WTC11 (cell line): Measurements from ENCODE around the gene PLPPR4. TPM values are rescaled to one million over a fixed set of nuclear protein-coding genes. Genes with fewer than 3 reads are reported as not detected.

ENCODE experiments used
- ATAC-seq: fragments of 200-7000 bp; cut with Tn5 transposase; 2 replicates; pipeline ENCODE4 v1.10.0; 2021; ENCODE audit warnings: mild to moderate bottlenecking, moderate library complexity
- CTCF ChIA-PET: fragments of 300-600 bp; sonication (Branson Sonifier 250); formaldehyde crosslinking; loops from one replicate; lab custom pipeline; 2021; ENCODE audit warnings: antibody characterized with exemption; lab: Charles Lee
- POLR2A ChIA-PET: fragments of 350-600 bp; sonication (Branson Sonifier 250); formaldehyde crosslinking; loops from one replicate; lab custom pipeline; 2021; ENCODE audit warnings: antibody characterized with exemption; lab: Charles Lee
- DNase-seq: peaks from one replicate; pipeline ENCODE4 v3.0.0; 2021; ENCODE audit warnings: low spot score
- H3K27ac Mint-ChIP-seq: 2 replicates; pipeline ENCODE4 v1.8.0; 2021; ENCODE audit warnings: mixed read lengths
- H3K27me3 Mint-ChIP-seq: 2 replicates; pipeline ENCODE4 v1.8.0; 2021; ENCODE audit warnings: low read depth, mild to moderate bottlenecking, moderate library complexity, mixed read lengths
- H3K36me3 Mint-ChIP-seq: 2 replicates; pipeline ENCODE4 v1.8.0; 2021; ENCODE audit warnings: mixed read lengths
- H3K4me1 Mint-ChIP-seq: 2 replicates; pipeline ENCODE4 v1.8.0; 2022; ENCODE audit warnings: mixed read lengths
- H3K4me3 Mint-ChIP-seq: 2 replicates; pipeline ENCODE4 v1.8.0; 2021; ENCODE audit warnings: mild to moderate bottlenecking, moderate library complexity, mixed read lengths
- H3K9me3 Mint-ChIP-seq: 2 replicates; pipeline ENCODE4 v1.8.0; 2021; ENCODE audit warnings: mixed read lengths
- ARID4B ChIP-seq: sonication (generic); formaldehyde crosslinking; IDR thresholded peaks from 2 replicates; pipeline ENCODE4 v1.8.0; 2023; ENCODE audit warnings: missing genetic modification reagents, mild to moderate bottlenecking, borderline replicate concordance
- ERG ChIP-seq: fragments of 250-450 bp; sonication (Bioruptor Pico); IDR thresholded peaks from 2 replicates; pipeline ENCODE4 v1.8.0; 2021; ENCODE audit warnings: mild to moderate bottlenecking
- FOXP1 ChIP-seq: sonication (generic); formaldehyde crosslinking; IDR thresholded peaks from 2 replicates; pipeline ENCODE4 v1.8.0; 2022; ENCODE audit warnings: missing genetic modification reagents, mild to moderate bottlenecking, moderate library complexity, borderline replicate concordance
- GABPB1 ChIP-seq: sonication (generic); formaldehyde crosslinking; IDR thresholded peaks from 2 replicates; pipeline ENCODE4 v1.8.1; 2023; ENCODE audit warnings: mild to moderate bottlenecking, missing genetic modification reagents
- GRHL2 ChIP-seq: fragments of 250-450 bp; sonication (Bioruptor Pico); IDR thresholded peaks from 2 replicates; pipeline ENCODE4 v1.8.0; 2022; ENCODE audit warnings: mild to moderate bottlenecking, moderate library complexity; ENCODE audit not compliant: insufficient replicate concordance, severe bottlenecking
- JAZF1 ChIP-seq: fragments of 250-450 bp; sonication (Bioruptor Pico); IDR thresholded peaks from 2 replicates; pipeline ENCODE4 v1.9.0; 2021; ENCODE audit warnings: moderate library complexity, mild to moderate bottlenecking, inconsistent platforms
- MLX ChIP-seq: sonication (generic); formaldehyde crosslinking; IDR thresholded peaks from 2 replicates; pipeline ENCODE4 v1.8.1; 2023; ENCODE audit warnings: mild to moderate bottlenecking, missing genetic modification reagents, moderate library complexity
- MYBL2 ChIP-seq: sonication (generic); formaldehyde crosslinking; IDR thresholded peaks from 2 replicates; pipeline ENCODE4 v1.8.1; 2023; ENCODE audit warnings: mild to moderate bottlenecking, moderate library complexity, missing genetic modification reagents
- TEAD4 ChIP-seq: sonication (generic); formaldehyde crosslinking; IDR thresholded peaks from 2 replicates; pipeline ENCODE4 v1.8.0; 2022; ENCODE audit warnings: mild to moderate bottlenecking, missing genetic modification reagents
- TP53 ChIP-seq: sonication (generic); formaldehyde crosslinking; IDR thresholded peaks from 2 replicates; pipeline ENCODE4 v1.8.1; 2023; ENCODE audit warnings: mild to moderate bottlenecking, missing genetic modification reagents
- ZNF219 ChIP-seq: sonication (generic); formaldehyde crosslinking; IDR thresholded peaks from 2 replicates; pipeline ENCODE4 v1.8.0; 2023; ENCODE audit warnings: missing genetic modification reagents, mild to moderate bottlenecking, borderline replicate concordance
- ZNF425 ChIP-seq: fragments of 250-450 bp; sonication (Bioruptor Pico); conservative IDR thresholded peaks from 2 replicates; pipeline ENCODE4 v1.9.0; 2021; ENCODE audit warnings: mild to moderate bottlenecking
- total RNA-seq: library from RNA; stranded (reverse); gene quantifications from 3 replicates; pipeline ENCODE4 v1.2.3, GENCODE V29; 2021
- TF ChIP-seq, protein P1 (sequence below): sonication (generic); formaldehyde crosslinking; IDR thresholded peaks from 2 replicates; pipeline ENCODE4 v1.8.1; 2023; ENCODE audit warnings: mild to moderate bottlenecking, missing genetic modification reagents, borderline replicate concordance
- TF ChIP-seq, protein P2 (sequence below): sonication (generic); formaldehyde crosslinking; IDR thresholded peaks from 2 replicates; pipeline ENCODE4 v1.8.0; 2023; ENCODE audit warnings: missing genetic modification reagents
- TF ChIP-seq, protein P3 (sequence below): sonication (generic); formaldehyde crosslinking; IDR thresholded peaks from 2 replicates; pipeline ENCODE4 v1.8.0; 2022; ENCODE audit warnings: mild to moderate bottlenecking, missing genetic modification reagents
- TF ChIP-seq, protein P4 (sequence below): sonication (generic); formaldehyde crosslinking; IDR thresholded peaks from 2 replicates; pipeline ENCODE4 v1.8.1; 2023; ENCODE audit warnings: mild to moderate bottlenecking, missing genetic modification reagents
- TF ChIP-seq, protein P5 (sequence below): sonication (generic); formaldehyde crosslinking; IDR thresholded peaks from 2 replicates; pipeline ENCODE4 v1.8.1; 2023; ENCODE audit warnings: mild to moderate bottlenecking, missing genetic modification reagents, moderate library complexity

Gene PLPPR4
- total RNA-seq, 1 experiment from 2014 or later, result 1.3 TPM

DNA sequence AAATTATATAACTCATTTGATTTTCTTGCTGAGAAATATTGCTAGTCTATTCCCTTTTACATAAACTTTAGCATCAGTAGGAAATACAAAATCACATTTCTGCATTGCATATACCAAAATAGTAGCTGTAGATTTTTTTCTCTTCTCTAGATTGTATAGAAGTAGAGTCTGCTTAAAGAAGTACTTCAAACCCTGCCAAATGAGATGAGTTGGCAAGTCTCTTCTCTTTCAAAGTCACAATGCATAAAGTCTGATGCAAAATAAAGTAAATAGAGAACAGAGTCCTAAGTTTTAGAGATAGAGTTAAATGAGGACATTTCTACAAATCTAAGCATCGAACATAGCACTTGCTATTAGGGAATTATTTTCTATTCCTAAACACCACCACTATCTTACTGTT, 6.4 kb downstream of the PLPPR4 start (continued):
- TF ChIP-seq, protein P1, sequence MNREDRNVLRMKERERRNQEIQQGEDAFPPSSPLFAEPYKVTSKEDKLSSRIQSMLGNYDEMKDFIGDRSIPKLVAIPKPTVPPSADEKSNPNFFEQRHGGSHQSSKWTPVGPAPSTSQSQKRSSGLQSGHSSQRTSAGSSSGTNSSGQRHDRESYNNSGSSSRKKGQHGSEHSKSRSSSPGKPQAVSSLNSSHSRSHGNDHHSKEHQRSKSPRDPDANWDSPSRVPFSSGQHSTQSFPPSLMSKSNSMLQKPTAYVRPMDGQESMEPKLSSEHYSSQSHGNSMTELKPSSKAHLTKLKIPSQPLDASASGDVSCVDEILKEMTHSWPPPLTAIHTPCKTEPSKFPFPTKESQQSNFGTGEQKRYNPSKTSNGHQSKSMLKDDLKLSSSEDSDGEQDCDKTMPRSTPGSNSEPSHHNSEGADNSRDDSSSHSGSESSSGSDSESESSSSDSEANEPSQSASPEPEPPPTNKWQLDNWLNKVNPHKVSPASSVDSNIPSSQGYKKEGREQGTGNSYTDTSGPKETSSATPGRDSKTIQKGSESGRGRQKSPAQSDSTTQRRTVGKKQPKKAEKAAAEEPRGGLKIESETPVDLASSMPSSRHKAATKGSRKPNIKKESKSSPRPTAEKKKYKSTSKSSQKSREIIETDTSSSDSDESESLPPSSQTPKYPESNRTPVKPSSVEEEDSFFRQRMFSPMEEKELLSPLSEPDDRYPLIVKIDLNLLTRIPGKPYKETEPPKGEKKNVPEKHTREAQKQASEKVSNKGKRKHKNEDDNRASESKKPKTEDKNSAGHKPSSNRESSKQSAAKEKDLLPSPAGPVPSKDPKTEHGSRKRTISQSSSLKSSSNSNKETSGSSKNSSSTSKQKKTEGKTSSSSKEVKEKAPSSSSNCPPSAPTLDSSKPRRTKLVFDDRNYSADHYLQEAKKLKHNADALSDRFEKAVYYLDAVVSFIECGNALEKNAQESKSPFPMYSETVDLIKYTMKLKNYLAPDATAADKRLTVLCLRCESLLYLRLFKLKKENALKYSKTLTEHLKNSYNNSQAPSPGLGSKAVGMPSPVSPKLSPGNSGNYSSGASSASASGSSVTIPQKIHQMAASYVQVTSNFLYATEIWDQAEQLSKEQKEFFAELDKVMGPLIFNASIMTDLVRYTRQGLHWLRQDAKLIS (CRISPR knock-in tag), result no peak
- TF ChIP-seq ERG (CRISPR knock-in tag), result no peak
- TF ChIP-seq, protein P2, sequence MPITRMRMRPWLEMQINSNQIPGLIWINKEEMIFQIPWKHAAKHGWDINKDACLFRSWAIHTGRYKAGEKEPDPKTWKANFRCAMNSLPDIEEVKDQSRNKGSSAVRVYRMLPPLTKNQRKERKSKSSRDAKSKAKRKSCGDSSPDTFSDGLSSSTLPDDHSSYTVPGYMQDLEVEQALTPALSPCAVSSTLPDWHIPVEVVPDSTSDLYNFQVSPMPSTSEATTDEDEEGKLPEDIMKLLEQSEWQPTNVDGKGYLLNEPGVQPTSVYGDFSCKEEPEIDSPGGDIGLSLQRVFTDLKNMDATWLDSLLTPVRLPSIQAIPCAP (CRISPR knock-in tag), result no peak
- no peak for TF ChIP-seq ZNF425 (CRISPR knock-in tag)
- no peak for TF ChIP-seq FOXP1 (CRISPR knock-in tag)
- TF ChIP-seq, protein P3, sequence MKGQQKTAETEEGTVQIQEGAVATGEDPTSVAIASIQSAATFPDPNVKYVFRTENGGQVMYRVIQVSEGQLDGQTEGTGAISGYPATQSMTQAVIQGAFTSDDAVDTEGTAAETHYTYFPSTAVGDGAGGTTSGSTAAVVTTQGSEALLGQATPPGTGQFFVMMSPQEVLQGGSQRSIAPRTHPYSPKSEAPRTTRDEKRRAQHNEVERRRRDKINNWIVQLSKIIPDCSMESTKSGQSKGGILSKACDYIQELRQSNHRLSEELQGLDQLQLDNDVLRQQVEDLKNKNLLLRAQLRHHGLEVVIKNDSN (CRISPR knock-in tag), result no peak
- TF ChIP-seq, all 79 proteins: peak for 0

GRCh38 chr1:99271249-99271648, 7.0 kb downstream of the PLPPR4 start:
- no peaks in the 10 kb centered on the region for H3K27me3 Mint-ChIP-seq
- ATAC-seq, result no peak
- no peaks in the 10 kb centered on the region for H3K9me3 Mint-ChIP-seq
- DNase-seq, result no peak
- H3K4me3 Mint-ChIP-seq, result no peak overlapping the region
- H3K4me1 Mint-ChIP-seq, result no peaks in the 10 kb centered on the region
- no peak overlapping the region for H3K27ac Mint-ChIP-seq
- CTCF ChIA-PET, result no interaction called here
- no peaks in the 10 kb centered on the region for H3K36me3 Mint-ChIP-seq
- POLR2A ChIA-PET, result no interaction called here
- TF ChIP-seq MLX (CRISPR knock-in tag), result no peak
- no peak for TF ChIP-seq TP53 (CRISPR knock-in tag)
- no peak for TF ChIP-seq MYBL2 (CRISPR knock-in tag)
- TF ChIP-seq ZNF219 (CRISPR knock-in tag), result no peak
- no peak for TF ChIP-seq FOXP1 (CRISPR knock-in tag)
- TF ChIP-seq GRHL2, result no peak
- TF ChIP-seq ARID4B (CRISPR knock-in tag), result no peak
- TF ChIP-seq, protein P4, sequence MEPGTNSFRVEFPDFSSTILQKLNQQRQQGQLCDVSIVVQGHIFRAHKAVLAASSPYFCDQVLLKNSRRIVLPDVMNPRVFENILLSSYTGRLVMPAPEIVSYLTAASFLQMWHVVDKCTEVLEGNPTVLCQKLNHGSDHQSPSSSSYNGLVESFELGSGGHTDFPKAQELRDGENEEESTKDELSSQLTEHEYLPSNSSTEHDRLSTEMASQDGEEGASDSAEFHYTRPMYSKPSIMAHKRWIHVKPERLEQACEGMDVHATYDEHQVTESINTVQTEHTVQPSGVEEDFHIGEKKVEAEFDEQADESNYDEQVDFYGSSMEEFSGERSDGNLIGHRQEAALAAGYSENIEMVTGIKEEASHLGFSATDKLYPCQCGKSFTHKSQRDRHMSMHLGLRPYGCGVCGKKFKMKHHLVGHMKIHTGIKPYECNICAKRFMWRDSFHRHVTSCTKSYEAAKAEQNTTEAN (CRISPR knock-in tag), result no peak
- TF ChIP-seq JAZF1 (CRISPR knock-in tag), result no peak
- TF ChIP-seq GABPB1 (CRISPR knock-in tag), result no peak
- TF ChIP-seq, protein P5, sequence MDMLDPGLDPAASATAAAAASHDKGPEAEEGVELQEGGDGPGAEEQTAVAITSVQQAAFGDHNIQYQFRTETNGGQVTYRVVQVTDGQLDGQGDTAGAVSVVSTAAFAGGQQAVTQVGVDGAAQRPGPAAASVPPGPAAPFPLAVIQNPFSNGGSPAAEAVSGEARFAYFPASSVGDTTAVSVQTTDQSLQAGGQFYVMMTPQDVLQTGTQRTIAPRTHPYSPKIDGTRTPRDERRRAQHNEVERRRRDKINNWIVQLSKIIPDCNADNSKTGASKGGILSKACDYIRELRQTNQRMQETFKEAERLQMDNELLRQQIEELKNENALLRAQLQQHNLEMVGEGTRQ (CRISPR knock-in tag), result no peak
- TF ChIP-seq ERG (CRISPR knock-in tag), result no peak
- no peak for TF ChIP-seq TEAD4
